Thoracic aorta (tissue), 2 donors: ENCODE data around the gene BTRC. TPM values are rescaled to one million over a fixed set of nuclear protein-coding genes. Genes with fewer than 3 reads are reported as not detected.

ENCODE experiments used
- ATAC-seq: fragments of 150-250 bp; one replicate; pipeline ENCODE4 v1.8.0; 2017; ENCODE audit warnings: low read depth; ENCODE audit not compliant: insufficient number of reproducible peaks, low FRiP score
- DNase-seq: peaks from one replicate; pipeline ENCODE4 v3.0.0-alpha.2; 2020; ENCODE audit warnings: low spot score
- H3K27ac ChIP-seq, 2 donors: fragments of 200-600 bp; sonication (generic); 1 replicate in 1 of 2; 2 replicates in 1 of 2; pipeline ENCODE4 v1.5.1; 2016; ENCODE audit warnings: mild to moderate bottlenecking in 2 of 2, moderate library complexity in 2 of 2
- H3K27me3 ChIP-seq: fragments of 200-600 bp; sonication (generic); replicated peaks from 2 replicates; pipeline ENCODE4 v1.6.0; 2016; ENCODE audit warnings: mild to moderate bottlenecking; ENCODE audit not compliant: insufficient read depth
- H3K36me3 ChIP-seq: fragments of 200-600 bp; sonication (generic); one replicate; pipeline ENCODE4 v1.5.1; 2016
- H3K4me1 ChIP-seq, 2 donors: fragments of 200-600 bp; sonication (generic); 1 replicate in 1 of 2; 2 replicates in 1 of 2; pipeline versions ENCODE4 v1.5.1 to v1.6.0; 2016; ENCODE audit warnings: low read depth in 2 of 2, mild to moderate bottlenecking in 1 of 2; ENCODE audit not compliant: control insufficient read depth in 1 of 2
- H3K4me3 ChIP-seq: fragments of 200-600 bp; sonication (generic); 2 replicates; pipeline ENCODE4 v1.5.1; 2016; ENCODE audit warnings: mild to moderate bottlenecking
- H3K9me3 ChIP-seq: fragments of 200-600 bp; sonication (generic); 2 replicates; pipeline ENCODE4 v1.5.1; 2016
- CTCF ChIP-seq: fragments of 200-600 bp; sonication (generic); IDR thresholded peaks from one replicate; pipeline ENCODE4 v1.5.1; 2019; ENCODE audit warnings: antibody characterized with exemption
- total RNA-seq, 2 donors: library from RNA; depleted of rRNA; stranded (reverse); fragments of >200 nt; gene quantifications; one replicate each; pipeline versions ENCODE4 v1.1.0 to v1.2.3, GENCODE V29; 2016

The BTRC gene
- total RNA-seq, 2 donors from 2014 or later: 8.4 to 12.9 TPM

GRCh38 chr10:101444058-101444898 is 90.3 kb downstream of the BTRC start:
- Histone ChIP-seq H3K9me3 (no peaks in the 10 kb centered on the region), H3K4me1 (peaks cover 3 to 11% of the 10 kb centered on the region in 2 donors), H3K36me3 (no peaks in the 10 kb centered on the region), H3K27ac (no peak overlapping the region), H3K4me3 (no peak overlapping the region), H3K27me3 (no peaks in the 10 kb centered on the region)
- DNase-seq (no peak), ATAC-seq (no peak)
- no peak for TF ChIP-seq CTCF

GRCh38 chr10:101446071-101446470 is 92.1 kb downstream of the BTRC start:
- H3K36me3 ChIP-seq: no peaks in the 10 kb centered on the region
- H3K27ac ChIP-seq: no peak overlapping the region
- H3K4me3 ChIP-seq: no peak overlapping the region
- DNase-seq (no peak), ATAC-seq (no peak)
- no peak for TF ChIP-seq CTCF
- peaks cover 3 to 11% of the 10 kb centered on the region in 2 donors for H3K4me1 ChIP-seq
- no peaks in the 10 kb centered on the region for H3K9me3 ChIP-seq
- no peaks in the 10 kb centered on the region for H3K27me3 ChIP-seq

- no peak for DNase-seq
These were observed 93.0 kb downstream of the BTRC start for GRCh38 chr10:101446947-101447346.

GRCh38 chr10:101447477-101447876 is 93.5 kb downstream of the BTRC start:
- H3K36me3 ChIP-seq: no peaks in the 10 kb centered on the region
- ATAC-seq (no peak), DNase-seq (no peak)
- no peaks in the 10 kb centered on the region for H3K27me3 ChIP-seq
- no peaks in the 10 kb centered on the region for H3K9me3 ChIP-seq
- peaks cover 3 to 11% of the 10 kb centered on the region in 2 donors for H3K4me1 ChIP-seq
- no peak overlapping the region for H3K4me3 ChIP-seq
- no peak for TF ChIP-seq CTCF
- H3K27ac ChIP-seq: no peak overlapping the region

More at GRCh38 chr10:101446947-101447346, 93.0 kb downstream of the BTRC start:
- Histone ChIP-seq H3K4me1 (peaks cover 3 to 11% of the 10 kb centered on the region in 2 donors), H3K27ac (no peak overlapping the region), H3K36me3 (no peaks in the 10 kb centered on the region), H3K27me3 (no peaks in the 10 kb centered on the region), H3K9me3 (no peaks in the 10 kb centered on the region), H3K4me3 (no peak overlapping the region)
- no peak for ATAC-seq
- TF ChIP-seq CTCF: no peak

GRCh38 chr10:101450277-101451080 is 96.5 kb downstream of the BTRC start:
- peaks cover 3 to 11% of the 10 kb centered on the region in 2 donors for H3K4me1 ChIP-seq
- no peak overlapping the region for H3K4me3 ChIP-seq
- DNase-seq (no peak), ATAC-seq (no peak)
- no peaks in the 10 kb centered on the region for H3K27me3 ChIP-seq
- TF ChIP-seq CTCF: no peak
- no peaks in the 10 kb centered on the region for H3K36me3 ChIP-seq
- H3K27ac ChIP-seq: no peak overlapping the region
- H3K9me3 ChIP-seq: no peaks in the 10 kb centered on the region
